HepG2 (cell line): ENCODE data around the gene AMER2. TPM values are rescaled to one million over a fixed set of nuclear protein-coding genes. Genes with fewer than 3 reads are reported as not detected.

Experiments
- ATAC-seq: fragments of 200-7000 bp; cut with Tn5 transposase; 3 replicates; pipeline ENCODE4 v1.9.1; 2020; ENCODE audit warnings: mild to moderate bottlenecking, moderate library complexity
- BruUV-seq: library from RNA; stranded (reverse); fragments of 400-500 nt; replicated peaks from 2 replicates; lab custom pipeline; 2021; lab: Mats Ljungman, UMichigan
- CTCF ChIA-PET: fragments of 300-600 bp; formaldehyde crosslinking; extraction: SDS; loops from one replicate; lab custom pipeline; 2021; ENCODE audit warnings: low total read pairs, inconsistent platforms, low intra/inter-chr PET ratio; lab: Yijun Ruan, JAX
- POLR2A ChIA-PET: fragments of 350-600 bp; sonication (Branson Sonifier 250); formaldehyde crosslinking; loops from one replicate; lab custom pipeline; 2020; ENCODE audit warnings: antibody characterized with exemption, inconsistent platforms; lab: Yijun Ruan, JAX
- DNase-seq: peaks from one replicate; pipeline ENCODE4 v3.0.0-alpha.2; 2015; ENCODE audit warnings: low spot score
- FAIRE-seq: peaks from 3 replicates; lab custom pipeline; 2011; peaks lifted over from hg19 to GRCh38; lab: Jason Lieb, UNC
- H2AFZ ChIP-seq: one replicate; pipeline ENCODE4 v1.6.1; 2011; ENCODE audit warnings: low read length, inconsistent platforms
- H3K27ac ChIP-seq: fragments of 300-600 bp; 3 replicates; pipeline ENCODE4 v1.8.0; 2011; ENCODE audit warnings: mixed run types, mild to moderate bottlenecking, mixed read lengths, low read length, inconsistent platforms; ENCODE audit not compliant: insufficient read depth; ENCODE audit errors: extremely low read length
- H3K27me3 ChIP-seq, 2 experiments: fragments of 200-600 bp in 1 of 2; 2 replicates in 1 of 2; 3 replicates in 1 of 2; pipeline versions ENCODE4 v1.6.0 to v1.8.0; 2011; ENCODE audit warnings: low read length in 2 of 2, mild to moderate bottlenecking in 2 of 2, moderate library complexity in 2 of 2, inconsistent platforms in 1 of 2; ENCODE audit not compliant: insufficient read depth in 2 of 2, control insufficient read depth in 1 of 2
- H3K36me3 ChIP-seq, 2 experiments: fragments of 200-600 bp in 1 of 2; replicated peaks in 1 of 2; 2 replicates in 1 of 2; 3 replicates in 1 of 2; pipeline versions ENCODE4 v1.5.1 to v1.8.0; 2011; ENCODE audit warnings: low read length in 2 of 2, inconsistent platforms in 1 of 2; ENCODE audit not compliant: insufficient read depth in 2 of 2, control insufficient read depth in 1 of 2
- H3K4me1 ChIP-seq: 2 replicates; pipeline ENCODE4 v1.5.1; 2012; ENCODE audit warnings: low read length, inconsistent platforms; ENCODE audit not compliant: insufficient read depth
- H3K4me2 ChIP-seq: 2 replicates; pipeline ENCODE4 v1.6.0; 2011; ENCODE audit warnings: low read depth, low read length, inconsistent platforms
- H3K4me3 ChIP-seq, 3 experiments: fragments of 200-600 bp in 1 of 3; sonication (generic), shearing (Covaris generic) in 1 of 3; replicated peaks in 1 of 3; 2 replicates each; pipeline ENCODE4 v1.5.1; 2011 to 2016; ENCODE audit warnings: low read length in 3 of 3, inconsistent platforms in 2 of 3, low read depth in 2 of 3, mild to moderate bottlenecking in 2 of 3, control low read depth in 1 of 3, mixed read lengths in 1 of 3; ENCODE audit not compliant: insufficient read depth in 1 of 3
- H3K79me2 ChIP-seq: one replicate; pipeline ENCODE4 v1.6.1; 2011; ENCODE audit warnings: low read length, inconsistent platforms; ENCODE audit not compliant: insufficient read depth
- H3K9ac ChIP-seq: 2 replicates; pipeline ENCODE4 v1.6.0; 2011; ENCODE audit warnings: mild to moderate bottlenecking, low read depth, low read length, inconsistent platforms; ENCODE audit not compliant: insufficient read depth
- H3K9me3 ChIP-seq: 2 replicates; pipeline ENCODE4 v1.5.1; 2012; ENCODE audit warnings: mild to moderate bottlenecking, low read length
- H4K20me1 ChIP-seq: 2 replicates; pipeline ENCODE4 v1.6.0; 2011; ENCODE audit warnings: inconsistent platforms, mild to moderate bottlenecking, low read length, moderate library complexity; ENCODE audit not compliant: insufficient read depth
- CHCHD3 ChIP-seq: sonication (generic); formaldehyde crosslinking; IDR thresholded peaks from 2 replicates; pipeline ENCODE4 v1.8.0; 2022; ENCODE audit warnings: mild to moderate bottlenecking, missing genetic modification reagents, moderate library complexity
- DRAP1 ChIP-seq: IDR thresholded peaks from 2 replicates; pipeline ENCODE4 v1.6.1; 2016; ENCODE audit warnings: missing genetic modification reagents, missing compliant biosample characterization
- HNRNPL ChIP-seq: fragments of 200-400 bp; formaldehyde crosslinking; IDR thresholded peaks from 2 replicates; pipeline ENCODE4 v1.6.1; 2017; ENCODE audit warnings: mild to moderate bottlenecking, low read depth, low read length
- IRX3 ChIP-seq: sonication (generic); formaldehyde crosslinking; IDR thresholded peaks from 2 replicates; pipeline ENCODE4 v1.8.1; 2023; ENCODE audit warnings: mild to moderate bottlenecking, low read depth, missing genetic modification reagents, borderline replicate concordance
- KLF12 ChIP-seq: sonication (generic); formaldehyde crosslinking; IDR thresholded peaks from 2 replicates; pipeline ENCODE4 v1.4.0; 2020; ENCODE audit warnings: missing genetic modification reagents, borderline replicate concordance
- MAFG ChIP-seq: sonication (generic); formaldehyde crosslinking; IDR thresholded peaks from 2 replicates; pipeline ENCODE4 v1.5.1; 2020; ENCODE audit warnings: mild to moderate bottlenecking, missing genetic modification reagents
- NFE2L2 ChIP-seq: fragments of 150-350 bp; IDR thresholded peaks from 2 replicates; pipeline ENCODE4 v1.6.1; 2014; ENCODE audit warnings: low read length
- NONO ChIP-seq, 2 experiments: fragments of 450-650 bp in 1 of 2; sonication (generic) in 1 of 2; formaldehyde crosslinking in 1 of 2; IDR thresholded peaks in 1 of 2; conservative IDR thresholded peaks in 1 of 2; 2 replicates each; pipeline versions ENCODE4 v1.6.1 to v1.8.0; 2017 to 2022; ENCODE audit warnings: mild to moderate bottlenecking in 1 of 2, missing genetic modification reagents in 1 of 2, moderate library complexity in 1 of 2
- NR2C2 ChIP-seq: sonication (generic); formaldehyde crosslinking; IDR thresholded peaks from 2 replicates; pipeline ENCODE4 v1.4.0; 2020; ENCODE audit warnings: missing genetic modification reagents, mild to moderate bottlenecking, moderate library complexity, borderline replicate concordance
- SYNCRIP ChIP-seq: fragments of 200-400 bp; formaldehyde crosslinking; IDR thresholded peaks from 2 replicates; pipeline ENCODE4 v1.6.1; 2018; ENCODE audit warnings: mild to moderate bottlenecking, low read depth, low read length; ENCODE audit not compliant: insufficient read depth
- THRA ChIP-seq: sonication (generic); formaldehyde crosslinking; IDR thresholded peaks from 2 replicates; pipeline ENCODE4 v1.4.0; 2020; ENCODE audit warnings: missing genetic modification reagents, borderline replicate concordance
- TOE1 ChIP-seq: sonication (generic); formaldehyde crosslinking; IDR thresholded peaks from 2 replicates; pipeline ENCODE4 v1.4.0; 2020; ENCODE audit warnings: mild to moderate bottlenecking, missing genetic modification reagents
- ZKSCAN1 ChIP-seq: fragments of 150-350 bp; IDR thresholded peaks from 2 replicates; pipeline ENCODE4 v1.6.1; 2014; ENCODE audit warnings: low read length
- ZNF180 ChIP-seq: sonication (generic); formaldehyde crosslinking; IDR thresholded peaks from 2 replicates; pipeline ENCODE4 v1.4.0; 2020; ENCODE audit warnings: low read depth, missing genetic modification reagents, borderline replicate concordance
- ZNF253 ChIP-seq: sonication (generic); formaldehyde crosslinking; IDR thresholded peaks from 2 replicates; pipeline ENCODE4 v1.8.0; 2022; ENCODE audit warnings: mild to moderate bottlenecking, missing genetic modification reagents, borderline replicate concordance
- ZNF512 ChIP-seq: sonication (generic); formaldehyde crosslinking; IDR thresholded peaks from 2 replicates; pipeline ENCODE4 v1.4.0; 2020; ENCODE audit warnings: mild to moderate bottlenecking, missing genetic modification reagents
- ZNF576 ChIP-seq: sonication (generic); formaldehyde crosslinking; IDR thresholded peaks from 2 replicates; pipeline ENCODE4 v1.4.0; 2020; ENCODE audit warnings: mild to moderate bottlenecking, missing genetic modification reagents
- ZNF616 ChIP-seq: sonication (generic); formaldehyde crosslinking; IDR thresholded peaks from 2 replicates; pipeline ENCODE4 v1.5.0; 2020; ENCODE audit warnings: low read depth, mild to moderate bottlenecking, missing genetic modification reagents
- ZNF674 ChIP-seq: sonication (generic); formaldehyde crosslinking; IDR thresholded peaks from 2 replicates; pipeline ENCODE4 v1.5.0; 2020; ENCODE audit warnings: low read depth, mild to moderate bottlenecking, missing genetic modification reagents
- ZNF850 ChIP-seq: sonication (generic); formaldehyde crosslinking; conservative IDR thresholded peaks from 2 replicates; pipeline ENCODE4 v1.9.0; 2021; ENCODE audit warnings: mild to moderate bottlenecking, missing genetic modification reagents
- WGBS: methylation state at CpG from one replicate; pipeline ENCODE4 v1.1.6; 2017; ENCODE audit warnings: low lambda C conversion rate; 5-methylcytosine and 5-hydroxymethylcytosine counted together
- in situ Hi-C: cut with HindIII; loops from 2 replicates; pipeline ENCODE4 v1.10.0; 2017; ENCODE audit warnings: low pct_unique_long_range_greater_than_20kb; ENCODE audit not compliant: extremely low pct_ligation_motif_present
- intact Hi-C: fragments of 100-400 bp; cut with micrococcal nuclease; formaldehyde crosslinking; loops from one replicate; pipeline ENCODE4 v1.10.0; 2022; ENCODE audit not compliant: unreplicated experiment
- polyA plus RNA-seq, 8 experiments: library from polyadenylated mRNA; depleted of rRNA in 3 of 8; stranded (reverse) in 7 of 8; unstranded in 1 of 8; fragments of >200 nt; fragmentation: Illumina TruSeq in 4 of 8; extraction: Trizol in 4 of 8; gene quantifications; 2 replicates each; pipeline versions ENCODE4 v1.2.1 to v1.2.3, GENCODE V29; 2011 to 2016; ENCODE audit warnings: low read depth in 4 of 8, missing spikeins in 1 of 8, mixed read lengths in 1 of 8; ENCODE audit not compliant: insufficient read depth in 1 of 8
- total RNA-seq, 5 experiments: library from RNA; depleted of rRNA; stranded (reverse); fragments of >200 nt; fragmentation: Illumina TruSeq; extraction: Trizol; gene quantifications; 2 replicates each; pipeline ENCODE4 v1.2.3, GENCODE V29; 2016; ENCODE audit warnings: low read depth in 1 of 5

Gene AMER2
- total and polyA plus RNA-seq, 2 of the 13 experiments (the other 11 are each of a cell fraction or from before 2014, with no cell fraction given): not detected

GRCh38 chr13:25131881-25132420 is 40.1 kb downstream of the AMER2 start:
- ATAC-seq (no peak), FAIRE-seq (no peak), DNase-seq (no peak)
- H3K4me3 ChIP-seq: no peak overlapping the region
- ChIA-PET CTCF (no interaction called here), POLR2A (no interaction called here)
- intact Hi-C loops: no loop called here
- WGBS: under 1% methylated on average over 6 of the region's 6 CpGs
- in situ Hi-C loops: no loop called here
- H2AFZ ChIP-seq: no peak overlapping the region
- no peaks in the 10 kb centered on the region; the same call in 1 of the 2 replicates for H3K9me3 ChIP-seq
- no peak overlapping the region for H3K27ac ChIP-seq
- no peaks in the 10 kb centered on the region for H3K36me3 ChIP-seq
- BruUV-seq: no TSS peak
- no peak overlapping the region for H3K9ac ChIP-seq
- H3K4me2 ChIP-seq: no peak overlapping the region
- no peaks in the 10 kb centered on the region for H4K20me1 ChIP-seq
- no peaks in the 10 kb centered on the region for H3K4me1 ChIP-seq
- H3K79me2 ChIP-seq: no peaks in the 10 kb centered on the region
- no peak for TF ChIP-seq IRX3 (CRISPR knock-in tag)
- no peak for TF ChIP-seq ZNF253
- TF ChIP-seq NR2C2: no peak
- TF ChIP-seq NFE2L2: no peak
- no peak for TF ChIP-seq HNRNPL
- TF ChIP-seq TOE1: no peak
- TF ChIP-seq SYNCRIP: no peak
- TF ChIP-seq CHCHD3: no peak
- TF ChIP-seq THRA (CRISPR knock-in tag): no peak
- no peak for TF ChIP-seq DRAP1 (CRISPR knock-in tag)
- TF ChIP-seq NONO (IDR thresholded peaks at IDR 0.05): no peak
- no peak for TF ChIP-seq NONO (CRISPR knock-in tag; conservative IDR thresholded peaks at IDR 0.05)
- no peak for TF ChIP-seq ZNF850
- no peak for TF ChIP-seq ZNF674 (CRISPR knock-in tag)
- no peak for TF ChIP-seq ZNF512
- TF ChIP-seq MAFG (CRISPR knock-in tag): no peak
- TF ChIP-seq ZNF576 (CRISPR knock-in tag): no peak
- no peak for TF ChIP-seq ZNF616 (CRISPR knock-in tag)
- no peak for TF ChIP-seq ZNF180 (CRISPR knock-in tag)
- TF ChIP-seq ZKSCAN1: no peak
- no peak for TF ChIP-seq KLF12 (CRISPR knock-in tag)
- TF ChIP-seq, all 625 proteins: peak for 0
- H3K27me3 ChIP-seq: peaks cover 0 to 6% of the 10 kb centered on the region in 2 experiments; a peak in 2 of 5 replicates
